ENCODE results near the gene TMEM158.

- no peak for TF ChIP-seq CTCF (IDR thresholded peaks at IDR 0.05; ENCODE audit: insufficient read depth, low read length)
- TF ChIP-seq POLR2AphosphoS5 (IDR thresholded peaks at IDR 0.05; ENCODE audit: low read depth), result no peak
- no peak for TF ChIP-seq GABPA (IDR thresholded peaks at IDR 0.05; ENCODE audit: low read depth)
- no peak for TF ChIP-seq SPI1 (IDR thresholded peaks at IDR 0.05; ENCODE audit: borderline replicate concordance, low read depth)
Measured at GRCh38 chr3:45249391-45249790, 23.3 kb upstream of the TMEM158 start.
